Measurements from ENCODE around the gene SLC5A2. TPM values are rescaled to one million over a fixed set of nuclear protein-coding genes. Genes with fewer than 3 reads are reported as not detected.
"Not testable (repeated sequence)": the region's sequence is repeated elsewhere in the genome, so short reads cannot be mapped to it uniquely, and the experiment has no call there.

Gene SLC5A2
- total RNA-seq, 1 donor from 2014 or later = not detected

- intact Hi-C loops (cut with micrococcal nuclease) = no loop called here
Measured at GRCh38 chr16:31521368-31521767, 38.4 kb downstream of the SLC5A2 start.

- intact Hi-C loops (cut with micrococcal nuclease) = no loop called here
Measured at GRCh38 chr16:31522071-31522470, 39.1 kb downstream of the SLC5A2 start.

DNA sequence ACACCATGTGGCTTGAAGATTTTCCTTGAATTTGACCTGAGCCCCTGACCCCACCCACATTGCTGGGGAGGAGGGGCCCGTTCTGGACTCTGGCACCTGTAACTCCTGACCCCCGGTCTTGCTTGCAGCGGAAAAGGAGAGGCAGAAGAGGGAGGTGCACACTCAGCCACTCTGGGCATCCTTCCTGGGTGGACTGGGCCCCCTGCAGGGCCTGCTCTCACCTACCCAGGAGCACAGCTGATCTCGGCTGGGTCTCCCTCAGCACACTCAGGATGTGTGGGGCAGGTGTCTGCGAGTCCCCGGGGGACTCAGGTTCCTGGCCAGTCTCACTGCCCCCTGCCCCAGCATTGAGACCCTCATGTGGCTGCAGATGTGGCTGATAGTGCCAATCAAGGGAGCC lies 40.8 kb downstream of the SLC5A2 start:
- intact Hi-C loops (cut with micrococcal nuclease) = not testable (repeated sequence)

- intact Hi-C loops (cut with micrococcal nuclease) = no loop called here
Measured at GRCh38 chr16:31525113-31525512, 42.2 kb downstream of the SLC5A2 start.

DNA sequence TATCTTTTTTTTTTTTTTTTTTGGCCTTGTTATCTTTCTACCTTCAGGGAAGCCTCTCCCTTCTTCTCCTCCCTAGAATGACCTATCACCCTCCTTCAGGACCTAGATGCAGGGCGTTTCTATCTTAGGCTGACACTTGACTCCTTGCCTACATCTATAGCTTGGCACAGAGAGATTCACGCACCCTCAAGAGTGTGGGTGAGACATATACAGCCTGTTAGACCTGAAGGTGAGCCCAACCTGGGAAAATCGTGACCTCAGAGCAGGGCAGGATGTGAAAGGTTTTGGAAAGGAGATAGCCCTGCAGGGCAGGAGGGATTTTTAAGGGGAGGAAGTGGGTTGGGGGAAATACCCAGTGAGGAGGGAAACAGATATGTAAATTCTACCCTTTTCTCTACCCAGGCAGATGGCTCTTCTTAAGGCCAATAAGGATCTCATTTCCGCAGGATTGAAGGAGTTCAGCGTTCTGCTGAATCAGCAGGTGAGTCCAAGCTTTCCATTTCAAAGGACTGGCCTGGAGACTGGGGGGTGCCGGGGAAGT lies 44.9 kb downstream of the SLC5A2 start, which contains the start of gene AHSP:
Gene AHSP (plus strand): TSS at position 167 of the 541 bp plus-strand sequence. CDS start 240 bp downstream, at position 407.
- intact Hi-C loops (cut with micrococcal nuclease) = no loop called here

GRCh38 chr16:31528523-31529107 lies 45.7 kb downstream of the SLC5A2 start:
- intact Hi-C loops (cut with micrococcal nuclease) = no loop called here

DNA sequence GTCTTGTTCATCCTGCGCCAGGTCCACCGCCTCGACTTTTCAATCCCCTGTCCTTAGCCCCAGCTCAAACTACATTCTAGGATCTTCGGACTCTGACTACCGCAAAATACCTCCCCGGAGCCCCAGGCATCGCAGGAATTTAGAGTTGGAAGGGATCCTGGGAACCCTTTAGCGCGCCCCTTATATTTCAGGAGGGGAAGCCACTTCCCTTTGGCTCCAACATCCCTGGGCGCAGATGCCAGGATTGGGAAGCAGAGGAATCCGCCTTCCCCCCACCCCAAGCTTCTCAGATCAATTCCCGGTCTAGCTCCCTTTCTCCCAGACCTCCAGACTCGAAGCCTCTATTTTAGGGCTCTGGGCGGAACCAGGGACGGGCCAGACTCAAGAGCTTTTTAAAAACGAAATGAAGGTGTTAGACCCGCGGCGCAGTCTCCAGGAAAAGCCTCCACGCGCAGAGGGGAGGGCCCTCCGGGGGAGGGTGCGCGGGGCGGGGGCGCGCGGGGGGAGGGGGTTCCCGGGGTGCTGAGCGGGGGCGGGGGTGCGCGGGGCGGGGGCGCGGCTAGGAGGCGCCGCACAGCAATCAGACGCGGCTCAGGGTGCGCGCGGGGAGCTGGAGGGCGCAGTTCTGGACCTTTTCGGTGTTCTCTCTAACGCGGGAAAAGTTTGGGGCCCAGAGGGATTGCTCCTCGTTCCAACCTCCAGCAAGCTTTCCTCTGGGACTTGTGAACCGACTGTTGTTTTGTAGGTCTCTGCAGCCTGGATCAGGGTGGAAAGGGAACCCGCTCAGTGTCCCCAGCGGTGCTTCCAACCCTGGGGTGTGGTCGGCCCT lies 46.4 kb downstream of the SLC5A2 start:
- intact Hi-C loops (cut with micrococcal nuclease) = no loop called here

- intact Hi-C loops (cut with micrococcal nuclease) = no loop called here
Measured at GRCh38 chr16:31529937-31530312, 47.0 kb downstream of the SLC5A2 start.

DNA sequence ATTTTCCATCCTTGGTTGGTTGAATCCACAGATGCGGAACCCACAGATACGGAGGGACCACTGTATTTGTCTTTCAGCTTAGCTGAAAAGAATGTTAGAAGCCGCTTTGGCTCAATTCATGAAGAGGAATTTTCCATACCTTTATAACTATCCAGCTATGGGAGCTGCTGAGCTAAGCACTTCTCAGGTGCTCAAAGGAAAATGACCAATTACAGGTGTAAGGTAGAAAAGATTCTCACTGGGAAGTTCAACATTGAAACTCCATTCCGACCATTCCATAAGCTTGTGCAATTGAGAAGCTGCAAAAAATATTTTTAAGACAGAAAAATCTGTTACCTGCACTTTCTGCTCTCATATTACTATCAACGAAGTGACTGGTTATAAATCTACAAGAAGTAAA lies 47.5 kb downstream of the SLC5A2 start:
- intact Hi-C loops (cut with micrococcal nuclease) = no loop called here

DNA sequence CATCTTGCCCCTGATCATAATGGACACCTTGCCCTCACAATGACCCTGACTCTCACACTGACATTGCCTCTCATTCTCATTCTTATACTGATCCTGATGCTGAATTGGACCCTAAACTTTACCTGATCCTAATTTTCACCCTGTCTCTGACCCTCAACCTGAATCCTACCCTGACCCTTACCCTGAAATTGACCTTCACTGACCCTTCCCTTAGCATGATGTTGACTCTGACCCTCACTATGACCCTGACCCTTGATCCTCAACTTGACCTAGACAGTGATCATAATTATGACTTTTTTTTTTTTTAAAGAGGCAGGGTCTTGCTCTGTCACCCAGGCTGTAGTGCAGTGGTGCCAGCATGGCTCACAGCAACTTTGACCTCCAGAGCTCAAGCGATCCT lies 48.2 kb downstream of the SLC5A2 start:
- intact Hi-C loops (cut with micrococcal nuclease) = no loop called here

- intact Hi-C loops (cut with micrococcal nuclease) = no loop called here
Measured at GRCh38 chr16:31532120-31532519, 49.2 kb downstream of the SLC5A2 start.

GRCh38 chr16:31532896-31533295 lies 50.0 kb downstream of the SLC5A2 start:
- intact Hi-C loops (cut with micrococcal nuclease) = no loop called here

- intact Hi-C loops (cut with micrococcal nuclease) = no loop called here
Measured at GRCh38 chr16:31535737-31536136, 52.8 kb downstream of the SLC5A2 start.

- intact Hi-C loops (cut with micrococcal nuclease) = no loop called here
Measured at GRCh38 chr16:31536804-31537361, 54.0 kb downstream of the SLC5A2 start.

- intact Hi-C loops (cut with micrococcal nuclease) = no loop called here
Measured at GRCh38 chr16:31537362-31538242, 54.7 kb downstream of the SLC5A2 start.

GRCh38 chr16:31538243-31538598 lies 55.3 kb downstream of the SLC5A2 start:
- intact Hi-C loops (cut with micrococcal nuclease) = not testable (repeated sequence)

DNA sequence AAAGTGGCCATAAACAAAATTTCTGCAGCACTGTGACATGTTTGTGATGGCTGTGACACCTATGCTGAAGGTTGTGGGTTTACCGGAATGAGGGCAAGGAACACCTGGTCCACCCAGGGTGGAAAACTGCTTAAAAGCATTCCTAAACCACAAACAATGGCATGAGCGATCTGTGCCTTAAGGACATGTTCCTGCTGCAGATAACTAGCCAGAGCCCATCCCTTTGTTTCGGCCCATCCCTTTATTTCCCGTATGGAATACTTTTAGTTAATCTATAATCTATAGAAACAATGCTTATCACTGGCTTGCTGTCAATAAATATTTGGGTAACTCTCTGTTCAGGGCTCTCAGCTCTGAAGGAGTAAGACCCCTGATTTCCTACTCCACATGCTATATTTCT lies 56.8 kb downstream of the SLC5A2 start:
- intact Hi-C loops (cut with micrococcal nuclease) = not testable (repeated sequence)

Data from T-helper 2 cell treated with Interferon-gamma antibody and Interleukin-4, amounts not matched to agents 100 ng/mL and 5 ng/mL, for 36 hours (primary cell).